Left ventricle myocardium superior (tissue), 1 donor: ENCODE results near the gene PTPRN2. TPM values are rescaled to one million over a fixed set of nuclear protein-coding genes. Genes with fewer than 3 reads are reported as not detected.
"Not testable (repeated sequence)": the region's sequence is repeated elsewhere in the genome, so short reads cannot be mapped to it uniquely, and the experiment has no call there.

Source experiments
- ATAC-seq: fragments of 200-7000 bp; cut with Tn5 transposase; one replicate; pipeline ENCODE4 v1.9.1; 2020; ENCODE audit warnings: mild to moderate bottlenecking, moderate library complexity
- DNase-seq: peaks from one replicate; pipeline ENCODE4 v3.0.0-alpha.2; 2020
- intact Hi-C: fragments of 100-400 bp; cut with micrococcal nuclease; formaldehyde crosslinking; loops from one replicate; pipeline ENCODE4 v1.11.0; 2022
- total RNA-seq: library from RNA; stranded (reverse); fragmentation: NEBNext Ultra II Directional; extraction: Animal tissue kit (Norgen Biotek cat#: 25700); gene quantifications from one replicate; pipeline ENCODE4 v1.2.1, GENCODE V29; 2021
- donor health status: DM: no; HTN: yes; CAD: no; lungs with severe emphysema.

Gene PTPRN2
- total RNA-seq, 1 donor from 2014 or later: 1.3 TPM

- ATAC-seq (no peak), DNase-seq (no peak)
- intact Hi-C loops: no loop called here
These were observed 670.5 kb downstream of the PTPRN2 start for GRCh38 chr7:157916946-157917640.

DNA sequence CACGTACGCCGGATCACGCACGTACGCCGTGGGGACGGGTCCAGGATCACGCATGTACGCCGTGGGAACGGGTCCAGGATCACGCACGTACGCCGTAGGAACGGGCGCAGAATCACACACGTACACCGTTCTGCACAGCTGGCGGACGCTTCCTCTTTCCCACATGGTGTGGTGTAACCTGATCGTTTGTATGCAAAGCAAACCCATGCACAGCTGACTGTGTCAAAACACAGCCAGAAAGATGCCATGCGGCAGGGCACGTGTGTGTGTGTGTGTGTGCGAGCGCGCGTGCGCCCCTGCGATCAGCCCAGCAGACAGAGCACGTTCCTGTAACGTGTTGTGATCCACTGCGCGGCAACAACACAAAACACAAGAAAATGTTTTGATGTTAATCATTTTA, 677.2 kb downstream of the PTPRN2 start:
- ATAC-seq (no peak), DNase-seq (no peak)
- intact Hi-C loops: no loop called here

GRCh38 chr7:157910045-157910444, 677.6 kb downstream of the PTPRN2 start:
- intact Hi-C loops: not testable (repeated sequence)

GRCh38 chr7:157909370-157909769, 678.3 kb downstream of the PTPRN2 start:
- DNase-seq (no peak), ATAC-seq (no peak)
- intact Hi-C loops: no loop called here

More at GRCh38 chr7:157910045-157910444, 677.6 kb downstream of the PTPRN2 start:
- DNase-seq, ATAC-seq: not testable (repeated sequence)

DNA sequence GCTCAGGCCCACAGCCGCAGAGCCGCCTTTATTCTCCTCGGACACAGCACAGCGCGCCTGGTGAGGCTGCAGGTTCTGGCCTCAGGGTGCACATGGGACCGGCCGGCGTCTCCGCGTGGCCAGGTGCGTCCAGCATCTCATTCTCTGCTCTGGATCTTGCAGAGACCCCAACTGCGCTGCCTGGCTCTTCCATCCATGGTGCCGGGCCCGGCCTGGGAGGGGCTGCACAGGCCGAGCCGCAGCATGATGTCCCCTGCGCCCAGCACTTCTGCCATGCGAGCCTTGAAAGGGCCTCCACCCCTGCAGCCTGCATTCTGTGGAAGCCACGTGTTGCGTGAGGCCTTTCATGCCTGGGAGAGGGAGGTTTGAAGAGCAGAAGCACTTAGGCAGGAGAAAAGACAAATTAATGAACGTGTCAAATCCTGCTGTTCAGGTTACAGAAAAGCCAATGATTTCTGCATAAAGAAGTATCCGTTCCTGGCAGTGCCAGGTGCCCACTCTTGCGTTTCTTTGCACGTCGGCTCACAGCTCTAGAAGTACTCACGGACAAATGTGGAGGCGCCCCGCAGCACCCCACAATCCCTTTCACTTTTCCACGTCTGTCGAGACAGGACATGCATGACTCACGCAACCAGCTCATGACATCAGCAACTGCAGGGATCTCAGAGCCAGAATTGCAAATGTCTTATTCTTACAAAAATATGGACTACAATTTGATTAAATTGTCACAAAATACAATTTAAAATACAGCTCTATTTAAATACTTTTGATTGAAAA, 679.4 kb downstream of the PTPRN2 start:
- ATAC-seq (no peak), DNase-seq (no peak)
- intact Hi-C loops: no loop called here

GRCh38 chr7:157907091-157907490, 680.5 kb downstream of the PTPRN2 start:
- intact Hi-C loops: no loop called here
- DNase-seq (no peak), ATAC-seq (no peak)

DNA sequence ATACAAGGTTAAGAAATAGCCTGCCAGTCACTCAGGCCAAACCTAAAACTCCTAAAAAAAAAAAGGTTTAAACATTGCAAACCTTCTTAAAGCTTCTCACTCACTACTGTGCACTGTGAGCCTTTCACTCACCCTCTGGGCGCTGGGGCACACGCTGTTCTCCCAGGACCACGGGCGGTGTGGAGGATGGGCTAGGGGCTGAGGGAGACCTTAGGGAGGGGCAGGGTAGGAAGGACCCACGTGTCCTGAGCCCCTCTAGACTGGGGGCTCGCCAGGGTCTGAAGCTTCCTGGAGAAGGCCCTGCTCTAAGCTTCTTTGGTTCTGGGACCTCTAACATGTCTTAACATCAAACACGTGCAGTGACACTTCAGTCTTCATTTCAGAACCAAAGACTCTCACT, 681.0 kb downstream of the PTPRN2 start:
- DNase-seq: no peak
- no peak for ATAC-seq
- intact Hi-C loops: no loop called here

DNA sequence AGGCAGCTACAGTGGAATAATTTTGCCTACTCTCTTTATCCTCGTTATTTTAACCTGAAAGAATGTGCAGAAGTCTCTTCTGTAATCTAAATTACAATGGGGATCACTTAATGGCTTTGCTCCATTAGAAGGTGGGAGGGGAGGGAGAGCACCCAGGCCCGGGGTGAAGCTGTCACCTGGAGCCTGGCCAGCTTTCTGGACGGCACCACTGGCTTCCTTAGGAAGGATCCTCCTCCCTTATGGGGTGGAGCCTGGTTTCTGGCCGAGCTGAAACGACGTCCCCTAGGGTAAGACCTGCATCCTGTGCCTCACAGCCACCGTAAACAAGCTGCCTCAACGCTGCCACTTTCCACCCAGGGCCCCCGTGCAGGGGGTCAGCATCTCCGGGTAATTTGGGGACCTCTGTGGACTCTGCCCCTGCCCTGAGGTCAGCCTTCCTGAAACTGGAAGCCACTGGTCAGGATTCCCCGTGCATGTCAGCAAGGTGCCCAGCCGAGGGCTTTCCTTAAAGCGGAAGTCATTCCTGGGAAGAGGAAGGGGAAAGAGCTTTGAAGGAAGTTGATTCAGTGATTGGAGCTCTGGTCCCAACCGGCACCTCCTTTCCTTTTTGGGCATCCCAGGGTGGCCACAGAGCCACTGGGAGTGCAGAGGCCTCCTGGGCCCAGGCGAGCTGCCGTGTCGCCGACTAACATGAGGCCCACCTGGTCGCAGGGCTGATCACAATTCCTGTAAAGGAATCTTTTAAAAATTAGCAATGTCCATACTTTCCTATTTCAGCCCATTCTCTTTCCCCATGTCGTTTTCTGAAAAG, 681.8 kb downstream of the PTPRN2 start:
- intact Hi-C loops: no loop called here
- DNase-seq (peak; percentile 62), ATAC-seq (peak; percentile 75)

DNA sequence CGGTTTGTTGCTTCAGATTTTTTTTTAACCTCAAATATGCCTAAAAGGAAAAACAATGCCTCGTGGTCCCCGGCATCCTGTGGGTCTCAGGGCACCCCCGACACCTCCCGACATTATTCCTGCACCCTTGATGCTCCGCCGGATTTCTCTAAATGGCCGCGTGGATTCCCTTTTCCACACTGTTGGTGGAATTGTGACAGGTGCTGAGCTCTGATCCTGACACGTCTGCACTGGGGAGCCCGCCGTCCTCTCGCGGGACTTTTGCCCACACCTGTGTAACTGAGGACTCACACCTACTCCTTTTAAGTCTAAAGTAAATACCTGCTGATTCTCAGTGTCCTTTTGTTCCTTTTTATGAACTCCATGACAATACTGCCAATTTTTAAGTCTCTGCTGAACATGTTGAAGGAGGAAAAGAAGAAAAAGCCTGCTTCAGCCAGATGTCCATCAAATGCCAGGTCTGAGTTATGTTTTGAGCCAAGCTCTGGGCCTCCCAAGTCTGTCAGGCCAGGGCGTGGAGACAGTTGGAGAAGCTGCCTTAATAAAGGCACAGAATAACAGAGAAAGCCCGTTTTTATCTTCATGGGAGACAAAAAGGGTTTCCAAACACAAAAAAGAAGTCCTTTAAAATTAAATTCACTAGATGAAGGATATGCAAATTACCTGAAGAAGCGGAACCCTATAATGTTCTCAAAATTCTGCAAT, 682.6 kb downstream of the PTPRN2 start:
- intact Hi-C loops: no loop called here
- ATAC-seq (no peak), DNase-seq (no peak)

- intact Hi-C loops: no loop called here
- ATAC-seq (no peak), DNase-seq (no peak)
These were observed 683.3 kb downstream of the PTPRN2 start for GRCh38 chr7:157904211-157904865.

DNA sequence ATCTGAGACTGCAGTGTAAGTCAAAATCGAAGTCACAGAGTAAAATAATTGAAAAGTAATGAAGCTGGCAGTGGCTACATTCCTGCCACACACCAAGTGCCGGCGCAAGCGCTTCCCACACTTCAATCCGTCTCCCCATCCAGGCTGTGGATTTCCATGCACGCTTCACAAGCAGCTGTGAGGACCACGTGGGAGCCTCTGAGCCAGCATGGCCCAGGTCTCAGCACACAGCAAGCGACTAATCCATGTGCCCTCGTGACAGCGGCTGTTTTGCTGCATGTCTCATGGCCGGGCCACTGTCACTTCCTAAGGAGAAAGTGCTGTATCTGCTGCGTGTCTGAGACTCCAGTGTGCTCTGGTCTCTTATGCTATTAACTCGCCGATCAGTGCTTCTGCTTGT, 683.9 kb downstream of the PTPRN2 start:
- no peak for ATAC-seq
- intact Hi-C loops: no loop called here
- no peak for DNase-seq

- ATAC-seq (no peak), DNase-seq (no peak)
- intact Hi-C loops: no loop called here
These were observed 684.3 kb downstream of the PTPRN2 start for GRCh38 chr7:157903296-157903695.

GRCh38 chr7:157901816-157902610, 685.6 kb downstream of the PTPRN2 start:
- ATAC-seq, DNase-seq, intact Hi-C loops: not testable (repeated sequence)

- intact Hi-C loops: no loop called here
- DNase-seq (no peak), ATAC-seq (no peak)
These were observed 686.5 kb downstream of the PTPRN2 start for GRCh38 chr7:157901166-157901565.

DNA sequence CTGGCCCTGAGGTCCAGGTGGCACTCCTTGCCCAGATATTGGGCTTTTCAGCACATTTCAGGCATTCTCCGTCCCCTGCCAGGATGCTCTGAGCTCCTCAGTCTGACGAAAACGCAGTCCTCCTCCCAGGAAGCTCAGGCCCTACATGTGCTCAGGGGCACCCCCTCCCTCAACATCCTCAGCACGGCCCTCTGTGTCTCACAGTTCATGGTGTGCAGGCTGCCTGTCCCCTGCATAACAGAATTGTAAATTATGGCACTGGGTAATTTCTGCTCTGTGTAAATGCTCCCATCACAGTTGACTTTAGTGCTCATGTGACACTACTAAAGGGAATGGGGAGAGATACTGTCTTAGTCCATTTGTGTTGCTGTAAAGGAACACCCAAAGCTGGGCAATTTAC, 687.1 kb downstream of the PTPRN2 start:
- ATAC-seq: no peak
- intact Hi-C loops: no loop called here
- no peak for DNase-seq

GRCh38 chr7:157900011-157900410, 687.6 kb downstream of the PTPRN2 start:
- ATAC-seq: peak; percentile 13
- intact Hi-C loops: no loop called here
- DNase-seq: no peak

DNA sequence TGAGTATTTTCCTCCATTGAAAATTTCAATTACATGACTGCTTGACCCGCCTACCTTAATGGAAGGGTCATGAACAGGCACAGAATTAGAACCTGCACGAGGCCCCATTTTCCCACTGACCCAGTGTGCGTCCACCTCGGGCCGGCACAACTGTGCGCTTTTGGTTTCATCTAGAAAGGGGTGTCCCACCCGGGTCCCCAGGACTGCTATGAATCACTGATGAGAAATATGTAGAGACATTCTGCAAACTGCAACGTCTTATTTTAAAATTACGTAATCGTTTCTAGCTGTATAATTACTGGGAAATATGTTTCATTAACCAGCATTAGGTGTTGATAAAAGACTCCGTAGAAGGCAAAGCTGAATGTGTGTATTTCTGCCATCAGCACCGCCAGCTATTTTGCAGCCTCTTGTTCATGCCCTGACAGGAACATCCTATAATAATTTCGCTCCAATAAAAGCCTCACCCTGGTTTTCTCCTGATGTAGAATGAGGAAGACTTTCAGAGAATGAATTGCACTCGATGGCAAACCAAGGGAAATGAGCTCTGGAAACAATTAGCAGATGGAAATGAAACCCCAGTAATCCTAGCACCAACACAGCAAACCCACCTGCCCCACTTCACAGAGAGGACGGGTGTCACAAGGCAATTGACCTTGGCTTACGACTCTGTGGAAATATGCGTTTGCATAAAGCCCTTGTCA, 688.7 kb downstream of the PTPRN2 start:
- intact Hi-C loops: no loop called here
- DNase-seq: no peak

More for the DNA sequence above, 688.7 kb downstream of the PTPRN2 start:
- ATAC-seq: no peak
